Mesenchymal stem cell (in vitro differentiated cells and primary cell): ENCODE data around the gene GANC.
A peak's percentile ranks its signal among the peaks of the same experiment; 100 is the strongest.

Source experiments
- DNase-seq: peaks from one replicate; pipeline ENCODE4 v3.0.0-alpha.2; 2013
- H2AFZ ChIP-seq: one replicate; pipeline ENCODE4 v1.6.1; 2013; ENCODE audit warnings: low read depth, mild to moderate bottlenecking, control low read depth, inconsistent platforms, low read length, moderate library complexity
- H2AK5ac ChIP-seq: 2 replicates; pipeline ENCODE4 v1.6.1; 2013; ENCODE audit warnings: low read length, moderate library complexity, mild to moderate bottlenecking, inconsistent platforms; ENCODE audit not compliant: severe bottlenecking
- H2BK120ac ChIP-seq: one replicate; pipeline ENCODE4 v1.6.1; 2013; ENCODE audit warnings: low read depth, mild to moderate bottlenecking, inconsistent platforms, low read length, moderate library complexity
- H2BK12ac ChIP-seq, 2 experiments: one replicate each; pipeline ENCODE4 v1.6.1; 2013; ENCODE audit warnings: inconsistent platforms in 2 of 2, low read length in 2 of 2, mild to moderate bottlenecking in 2 of 2, moderate library complexity in 2 of 2, control low read depth in 1 of 2
- H2BK15ac ChIP-seq: one replicate; pipeline ENCODE4 v1.6.1; 2013; ENCODE audit warnings: mild to moderate bottlenecking, low read depth, inconsistent platforms; ENCODE audit not compliant: poor library complexity, severe bottlenecking
- H2BK5ac ChIP-seq: 2 replicates; pipeline ENCODE4 v1.6.1; 2013; ENCODE audit warnings: low read depth, mild to moderate bottlenecking, low read length, control low read depth, inconsistent platforms; ENCODE audit not compliant: poor library complexity, severe bottlenecking
- H3K14ac ChIP-seq, 2 experiments: one replicate each; pipeline ENCODE4 v1.6.1; 2013; ENCODE audit warnings: inconsistent platforms in 2 of 2, low read length in 2 of 2, control low read depth in 1 of 2, mild to moderate bottlenecking in 1 of 2, moderate library complexity in 1 of 2
- H3K18ac ChIP-seq, 2 experiments: one replicate each; pipeline ENCODE4 v1.6.1; 2013; ENCODE audit warnings: inconsistent platforms in 2 of 2, low read length in 2 of 2, control low read depth in 1 of 2, low read depth in 1 of 2, mild to moderate bottlenecking in 1 of 2
- H3K23ac ChIP-seq, 2 experiments: one replicate each; pipeline ENCODE4 v1.6.1; 2013; ENCODE audit warnings: inconsistent platforms in 2 of 2, low read length in 2 of 2, mild to moderate bottlenecking in 2 of 2, moderate library complexity in 2 of 2, control low read depth in 1 of 2
- H3K27ac ChIP-seq: 2 replicates; pipeline ENCODE4 v1.5.1; 2013; ENCODE audit warnings: mild to moderate bottlenecking, moderate library complexity, low read length, control low read depth, inconsistent platforms; ENCODE audit not compliant: poor library complexity, severe bottlenecking
- H3K27me3 ChIP-seq, 2 experiments: 2 replicates each; pipeline versions ENCODE4 v1.6.1 to v1.7.0; 2013; ENCODE audit warnings: low read length in 2 of 2, mild to moderate bottlenecking in 2 of 2, moderate library complexity in 2 of 2, control low read depth in 1 of 2, inconsistent platforms in 1 of 2; ENCODE audit not compliant: control insufficient read depth in 1 of 2, insufficient read depth in 1 of 2
- H3K36me3 ChIP-seq, 2 experiments: 2 replicates each; pipeline versions ENCODE4 v1.6.1 to v1.7.0; 2013; ENCODE audit warnings: low read length in 2 of 2, control low read depth in 1 of 2, inconsistent platforms in 1 of 2, low read depth in 1 of 2, mild to moderate bottlenecking in 1 of 2; ENCODE audit not compliant: insufficient read depth in 2 of 2, control insufficient read depth in 1 of 2
- H3K4ac ChIP-seq, 2 experiments: one replicate each; pipeline ENCODE4 v1.6.1; 2013; ENCODE audit warnings: inconsistent platforms in 2 of 2, low read length in 2 of 2, mild to moderate bottlenecking in 2 of 2, moderate library complexity in 2 of 2, control low read depth in 1 of 2, low read depth in 1 of 2
- H3K4me1 ChIP-seq: 2 replicates; pipeline ENCODE4 v1.6.1; 2013; ENCODE audit warnings: low read depth, low read length, control low read depth; ENCODE audit not compliant: control insufficient read depth, insufficient read depth
- H3K4me2 ChIP-seq: 2 replicates; pipeline ENCODE4 v1.6.1; 2013; ENCODE audit warnings: low read length, mild to moderate bottlenecking, inconsistent platforms; ENCODE audit not compliant: poor library complexity, severe bottlenecking
- H3K4me3 ChIP-seq, 2 experiments: 2 replicates each; pipeline versions ENCODE4 v1.5.1 to v1.7.0; 2013; ENCODE audit warnings: low read length in 2 of 2, mild to moderate bottlenecking in 2 of 2, control low read depth in 1 of 2, low read depth in 1 of 2; ENCODE audit not compliant: insufficient read depth in 1 of 2
- H3K79me1 ChIP-seq: replicated peaks from 2 replicates; pipeline ENCODE4 v1.6.1; 2013; ENCODE audit warnings: mild to moderate bottlenecking, control low read depth, low read length, inconsistent platforms; ENCODE audit not compliant: poor library complexity, severe bottlenecking
- H3K9ac ChIP-seq: 2 replicates; pipeline ENCODE4 v1.7.0; 2013; ENCODE audit warnings: mild to moderate bottlenecking, low read length, moderate library complexity
- H3K9me3 ChIP-seq: 2 replicates; pipeline ENCODE4 v1.7.0; 2013; ENCODE audit warnings: mild to moderate bottlenecking, low read length; ENCODE audit not compliant: control insufficient read depth
- H4K8ac ChIP-seq: one replicate; pipeline ENCODE4 v1.6.1; 2013; ENCODE audit warnings: inconsistent platforms, mild to moderate bottlenecking, low read length, moderate library complexity
- H4K91ac ChIP-seq: one replicate; pipeline ENCODE4 v1.6.1; 2013; ENCODE audit warnings: mild to moderate bottlenecking, low read length, inconsistent platforms
- WGBS: methylation state at CpG from one replicate; pipeline ENCODE4 v1.1.7; 2013; ENCODE audit warnings: mixed read lengths; 5-methylcytosine and 5-hydroxymethylcytosine counted together

GANC gene

GRCh38 chr15:42349186-42349585 is 76.2 kb downstream of the GANC start:
- no peak overlapping the region for H3K14ac ChIP-seq
- H3K27me3 ChIP-seq: no peaks in the 10 kb centered on the region
- H2BK5ac ChIP-seq: no peak overlapping the region
- H3K18ac ChIP-seq: no peak overlapping the region
- no peak overlapping the region for H4K91ac ChIP-seq
- no peak overlapping the region for H3K4ac ChIP-seq
- no peak overlapping the region for H2AK5ac ChIP-seq
- WGBS: no CpG with 5 or more reads among the region's 2 CpGs
- no peak overlapping the region for H2BK120ac ChIP-seq
- H3K23ac ChIP-seq: no peak overlapping the region
- no peak overlapping the region for H2BK12ac ChIP-seq
- no peak overlapping the region for H3K9ac ChIP-seq
- no peaks in the 10 kb centered on the region for H3K9me3 ChIP-seq
- no peaks in the 10 kb centered on the region for H3K4me1 ChIP-seq
- peak; percentile 20 for DNase-seq
- H3K79me1 ChIP-seq: no peaks in the 10 kb centered on the region
- no peak overlapping the region for H4K8ac ChIP-seq
- no peak overlapping the region for H3K4me3 ChIP-seq
- H3K36me3 ChIP-seq: peaks cover 3 to 61% of the 10 kb centered on the region in 2 experiments
- no peak overlapping the region for H2BK15ac ChIP-seq
- H3K4me2 ChIP-seq: no peak overlapping the region
- no peak overlapping the region for H2AFZ ChIP-seq
- H3K27ac ChIP-seq: no peak overlapping the region

- Histone ChIP-seq H3K4ac (no peak overlapping the region), H3K14ac (no peak overlapping the region), H3K36me3 (peaks cover 3 to 72% of the 10 kb centered on the region in 2 experiments), H2BK5ac (no peak overlapping the region), H3K9me3 (no peaks in the 10 kb centered on the region), H2BK12ac (no peak overlapping the region), H3K23ac (no peak overlapping the region), H3K27ac (no peak overlapping the region), H4K8ac (no peak overlapping the region), H3K79me1 (no peaks in the 10 kb centered on the region), H3K9ac (no peak overlapping the region), H3K18ac (no peak overlapping the region), H2BK120ac (no peak overlapping the region), H3K4me1 (no peaks in the 10 kb centered on the region), H2BK15ac (no peak overlapping the region), H3K4me2 (no peak overlapping the region), H2AFZ (no peak overlapping the region), H3K4me3 (no peak overlapping the region), H3K27me3 (no peaks in the 10 kb centered on the region), H4K91ac (no peak overlapping the region), H2AK5ac (no peak overlapping the region)
- DNase-seq: no peak
- 98% methylated on average over 6 of the region's 7 CpGs for WGBS
Observed at GRCh38 chr15:42352401-42352800, 79.4 kb downstream of the GANC start.

GRCh38 chr15:42353061-42353460 is 80.1 kb downstream of the GANC start:
- no peak for DNase-seq
- Histone ChIP-seq H2BK5ac (no peak overlapping the region), H3K18ac (no peak overlapping the region), H3K23ac (no peak overlapping the region), H3K9ac (no peak overlapping the region), H3K9me3 (no peaks in the 10 kb centered on the region), H3K27ac (no peak overlapping the region), H2AFZ (no peak overlapping the region), H2BK15ac (no peak overlapping the region), H3K4ac (no peak overlapping the region), H3K4me1 (no peaks in the 10 kb centered on the region), H4K8ac (peak overlapping the region; percentile 42), H3K14ac (no peak overlapping the region), H3K4me3 (no peak overlapping the region), H2AK5ac (no peak overlapping the region), H3K79me1 (no peaks in the 10 kb centered on the region), H4K91ac (no peak overlapping the region), H2BK120ac (no peak overlapping the region), H3K36me3 (peaks cover 3 to 77% of the 10 kb centered on the region in 2 experiments), H3K4me2 (no peak overlapping the region), H3K27me3 (no peaks in the 10 kb centered on the region), H2BK12ac (no peak overlapping the region)
- 64% methylated on average over 6 of the region's 6 CpGs for WGBS

GRCh38 chr15:42354824-42355223 is 81.8 kb downstream of the GANC start:
- Histone ChIP-seq H3K27me3 (no peaks in the 10 kb centered on the region), H3K4me1 (no peaks in the 10 kb centered on the region), H2AK5ac (no peak overlapping the region), H3K27ac (no peak overlapping the region), H3K23ac (no peak overlapping the region), H3K18ac (no peak overlapping the region), H2BK12ac (no peak overlapping the region), H2AFZ (no peak overlapping the region), H3K9me3 (no peaks in the 10 kb centered on the region), H3K79me1 (no peaks in the 10 kb centered on the region), H3K9ac (no peak overlapping the region), H3K4me3 (no peak overlapping the region), H4K8ac (no peak overlapping the region), H3K36me3 (peaks cover 3 to 79% of the 10 kb centered on the region in 2 experiments), H4K91ac (no peak overlapping the region), H2BK120ac (no peak overlapping the region), H2BK15ac (no peak overlapping the region), H3K4ac (no peak overlapping the region), H2BK5ac (no peak overlapping the region), H3K14ac (no peak overlapping the region), H3K4me2 (no peak overlapping the region)
- 44% methylated on average over 2 of the region's 2 CpGs for WGBS
- DNase-seq: no peak
